GM21526 (cell line): ENCODE results near the gene BTG3.
A peak's percentile ranks its signal among the peaks of the same experiment; 100 is the strongest.

Source experiments
- ATAC-seq: cut with Tn5 transposase; IDR thresholded peaks from one replicate; pipeline ENCODE4 v1.9.1; 2021; ENCODE audit warnings: moderate library complexity; ENCODE audit not compliant: unreplicated experiment, low FRiP score

Gene BTG3, protein sequence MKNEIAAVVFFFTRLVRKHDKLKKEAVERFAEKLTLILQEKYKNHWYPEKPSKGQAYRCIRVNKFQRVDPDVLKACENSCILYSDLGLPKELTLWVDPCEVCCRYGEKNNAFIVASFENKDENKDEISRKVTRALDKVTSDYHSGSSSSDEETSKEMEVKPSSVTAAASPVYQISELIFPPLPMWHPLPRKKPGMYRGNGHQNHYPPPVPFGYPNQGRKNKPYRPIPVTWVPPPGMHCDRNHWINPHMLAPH

DNA sequence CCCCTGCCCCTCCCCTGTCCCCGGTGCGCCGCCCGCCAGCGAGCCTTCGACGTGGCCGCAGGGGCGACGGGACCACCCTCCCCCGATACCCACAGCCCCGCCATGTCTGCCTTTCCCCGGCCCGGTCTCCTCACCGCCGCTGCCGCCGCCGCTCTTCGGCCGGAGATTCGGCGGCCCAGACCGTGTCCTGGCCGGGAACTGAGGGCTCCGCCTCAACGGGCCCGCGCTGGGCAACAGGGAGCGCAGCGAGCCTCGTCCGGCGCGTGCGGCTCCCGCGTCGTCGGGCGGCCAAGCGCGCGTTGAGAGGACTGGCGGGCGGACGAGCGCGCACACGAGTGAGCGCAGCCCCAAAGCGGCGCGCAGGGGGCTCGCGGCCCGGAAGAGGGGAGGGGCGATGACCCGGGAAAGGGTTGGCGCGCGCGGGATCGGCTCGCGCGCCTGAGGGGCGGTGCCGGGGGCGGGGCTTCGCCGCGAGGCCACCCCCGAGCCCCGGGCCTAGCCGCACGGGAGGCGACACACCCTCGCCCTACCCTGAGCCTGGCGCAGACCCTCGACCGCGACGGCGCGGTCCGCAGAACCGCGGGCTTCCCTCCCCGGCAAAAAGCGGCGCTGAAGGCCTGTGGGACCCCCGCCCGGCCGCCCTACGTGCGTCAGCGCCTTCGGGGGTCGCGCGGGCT is at the start of gene BTG3:
Gene BTG3 (minus strand): TSS at position 337 of the 677 bp plus-strand sequence. CDS start 3,757 bp downstream, outside the sequence.
- peak; percentile 75 for ATAC-seq

DNA sequence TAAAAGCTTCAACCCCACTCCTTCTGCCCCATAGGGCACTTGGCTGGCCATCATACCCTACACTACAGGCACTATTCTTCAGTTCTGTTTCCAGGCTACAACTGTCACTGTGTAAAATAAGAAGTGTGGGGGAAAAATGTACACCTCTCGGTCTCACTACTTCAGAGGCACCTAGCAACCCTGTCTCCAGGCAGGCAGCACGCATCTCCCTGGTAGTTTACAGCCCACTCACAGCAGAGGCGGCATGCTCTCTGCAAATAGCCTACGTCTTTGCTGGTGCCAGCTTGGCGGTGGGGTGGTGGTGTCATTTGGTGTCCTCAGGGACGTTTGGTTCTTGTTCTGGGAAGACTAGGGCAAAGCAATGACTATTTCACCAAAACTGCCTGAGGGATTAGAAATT is 48.2 kb upstream of the BTG3 start:
- no peak for ATAC-seq

DNA sequence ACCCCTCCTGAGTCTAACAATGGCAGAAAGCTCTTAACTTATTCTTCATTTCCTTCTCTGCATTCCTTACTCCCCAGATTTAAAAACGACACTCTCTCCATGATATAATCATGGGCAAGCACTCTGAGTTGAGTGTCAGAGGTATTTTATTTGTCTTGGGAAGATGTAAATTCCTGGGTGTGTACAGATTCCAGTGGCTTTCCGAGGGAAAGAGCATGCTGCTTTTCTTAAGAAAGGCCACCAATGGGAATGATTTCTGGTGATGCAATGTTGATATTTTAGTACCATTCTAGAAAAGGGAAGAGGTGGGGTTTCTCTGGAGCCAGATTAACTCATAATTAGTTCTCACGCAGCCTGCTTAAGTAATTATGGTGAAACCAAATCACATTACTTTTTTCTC is 47.8 kb upstream of the BTG3 start:
- no peak for ATAC-seq

DNA sequence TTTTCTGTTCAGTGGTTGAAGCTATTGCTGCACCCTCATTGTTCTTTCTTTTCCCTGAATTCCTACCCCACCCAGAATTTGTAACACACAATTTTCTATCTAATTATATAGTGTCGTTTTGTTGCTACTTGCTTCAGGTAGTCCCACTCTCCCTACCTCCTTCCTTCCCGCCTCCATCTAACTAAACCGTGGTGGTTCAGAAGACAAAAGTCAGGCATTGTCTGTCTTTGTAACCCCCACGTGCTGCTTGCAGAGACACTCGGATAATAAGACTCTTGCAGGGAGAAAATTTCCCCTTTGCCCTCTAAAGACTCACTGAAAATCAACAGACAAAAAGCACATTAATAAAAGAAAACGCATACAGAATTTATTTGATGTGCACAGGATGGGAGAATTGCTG is 46.2 kb upstream of the BTG3 start:
- ATAC-seq, result no peak

DNA sequence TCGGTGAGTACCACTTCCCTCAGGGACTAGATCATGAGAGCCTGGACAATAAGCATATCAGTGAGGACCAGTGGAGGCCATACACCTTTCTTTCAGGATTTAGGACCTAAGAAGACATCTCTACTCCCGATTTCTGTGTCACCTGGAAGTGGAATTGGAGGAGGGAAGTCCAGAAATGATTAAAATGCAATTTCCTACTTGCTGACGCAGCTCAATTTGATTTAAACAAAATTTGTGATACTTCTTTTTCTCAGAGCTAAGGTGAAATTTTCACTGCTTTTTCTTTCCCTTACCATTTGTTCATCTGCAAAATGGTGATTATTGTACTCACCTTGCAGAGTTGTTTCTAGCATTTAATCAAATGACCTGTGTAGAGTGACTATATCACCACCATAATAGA is 38.8 kb upstream of the BTG3 start:
- no peak for ATAC-seq

DNA sequence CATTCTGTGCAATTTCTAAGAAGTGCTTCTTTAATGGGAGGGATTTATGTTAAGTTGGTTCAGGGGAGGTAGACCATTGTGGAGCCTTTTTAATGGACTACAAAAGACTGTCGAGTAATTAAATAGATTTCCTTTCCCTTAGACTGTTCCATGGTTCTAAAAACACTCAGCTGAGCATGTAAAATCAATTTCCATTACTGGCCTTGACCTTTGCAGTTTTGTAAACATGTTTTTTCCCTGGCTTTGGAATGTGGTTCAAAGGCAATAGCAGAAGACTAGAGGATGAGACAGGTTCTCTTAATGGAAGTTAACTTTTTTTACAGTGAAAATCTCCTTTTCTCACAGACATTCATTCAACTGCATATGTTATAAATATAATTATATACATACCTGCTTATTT is 37.6 kb upstream of the BTG3 start:
- no peak for ATAC-seq

DNA sequence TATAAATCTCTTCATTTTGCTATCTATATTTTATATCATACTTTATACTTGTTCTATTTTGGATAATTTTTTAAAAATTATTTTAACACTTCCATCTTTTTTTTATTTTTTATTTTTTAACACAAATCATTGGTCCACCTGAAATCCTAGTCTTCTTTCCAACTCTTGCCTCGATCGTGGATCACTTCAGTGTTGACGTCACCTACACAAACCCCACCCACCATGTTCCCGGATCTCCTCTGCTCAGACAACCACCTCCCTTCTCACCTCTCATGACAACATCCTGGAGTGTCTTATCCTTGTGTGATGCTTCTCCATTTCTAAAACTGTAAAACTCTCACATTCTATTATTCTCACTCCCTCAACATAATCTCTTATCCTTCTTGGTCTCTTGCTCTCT is 34.1 kb upstream of the BTG3 start:
- no peak for ATAC-seq

DNA sequence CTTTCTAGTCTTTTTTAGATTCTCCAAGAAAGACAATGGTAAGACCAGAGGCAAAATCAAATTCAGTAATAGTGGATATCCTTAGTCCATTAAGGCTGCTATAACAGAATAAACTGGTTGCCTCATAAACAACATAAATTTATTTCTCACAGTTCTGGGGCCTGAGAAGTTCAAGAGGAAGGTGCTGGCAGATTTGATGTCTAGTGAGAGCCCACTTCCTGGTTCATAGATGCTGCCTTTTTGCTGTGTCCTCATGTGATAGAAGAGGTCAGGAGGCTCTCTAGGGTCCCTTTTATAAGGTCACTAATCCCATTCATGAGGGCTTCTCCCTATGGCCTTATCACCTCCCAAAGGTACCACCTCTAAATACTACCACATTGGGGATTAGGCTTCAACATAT is 31.5 kb upstream of the BTG3 start:
- ATAC-seq, result no peak

DNA sequence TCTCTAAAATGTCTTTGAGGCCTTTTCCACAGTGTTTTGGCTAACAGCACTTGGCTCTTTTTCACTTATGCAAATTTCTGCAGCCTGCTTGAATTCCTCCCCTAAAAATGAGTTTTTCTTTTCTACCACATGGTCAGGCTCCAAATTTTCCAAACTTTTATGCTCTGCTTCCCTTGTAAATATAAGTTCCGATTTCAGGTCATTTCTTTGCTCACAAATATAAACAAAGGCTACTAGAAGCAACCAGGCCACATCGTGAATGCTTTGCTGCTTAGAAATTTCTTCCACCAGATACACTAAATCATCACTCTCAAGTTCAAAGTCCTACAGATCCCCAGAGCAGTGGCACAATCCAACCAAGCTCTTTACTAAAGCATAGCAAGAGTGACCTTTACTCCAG is 28.1 kb upstream of the BTG3 start:
- ATAC-seq, result no peak

DNA sequence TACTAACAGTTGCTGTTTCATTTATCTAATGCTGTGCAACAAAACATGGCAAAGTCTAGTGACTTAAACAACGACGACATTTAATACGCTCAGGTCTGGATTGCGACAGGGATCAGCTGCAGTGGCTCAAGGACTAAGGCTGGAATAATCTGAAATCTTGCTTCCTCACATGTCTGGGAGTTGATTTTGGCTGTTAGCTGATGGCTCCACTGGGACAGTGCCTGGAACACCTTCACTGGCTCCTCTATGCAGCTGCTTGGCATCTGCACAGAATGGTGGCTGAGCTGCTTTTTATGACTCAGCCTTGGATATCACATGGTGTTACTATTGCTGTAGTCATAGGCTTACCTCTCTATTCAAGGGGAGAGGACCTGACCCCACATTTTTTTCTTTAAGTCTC is 24.0 kb upstream of the BTG3 start:
- no peak for ATAC-seq

DNA sequence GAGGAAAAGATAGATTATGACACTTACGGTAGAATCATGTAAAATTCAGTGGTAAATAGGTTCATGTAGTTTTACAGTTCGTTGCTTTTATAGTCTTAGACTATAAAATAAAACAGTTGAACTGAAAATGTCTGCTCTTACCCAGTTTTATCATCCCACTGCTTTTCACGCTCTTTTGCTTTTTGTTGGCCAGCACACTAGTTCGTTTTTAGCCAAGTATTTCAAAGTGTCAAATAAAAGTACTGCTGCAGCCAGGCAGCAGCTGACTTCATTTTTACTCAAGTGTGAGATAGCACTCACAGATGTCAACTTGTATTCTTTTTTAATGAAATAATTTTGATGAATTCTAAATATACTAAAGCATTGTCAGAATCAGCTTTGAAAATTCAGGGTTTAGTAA is 18.5 kb upstream of the BTG3 start:
- no peak for ATAC-seq

DNA sequence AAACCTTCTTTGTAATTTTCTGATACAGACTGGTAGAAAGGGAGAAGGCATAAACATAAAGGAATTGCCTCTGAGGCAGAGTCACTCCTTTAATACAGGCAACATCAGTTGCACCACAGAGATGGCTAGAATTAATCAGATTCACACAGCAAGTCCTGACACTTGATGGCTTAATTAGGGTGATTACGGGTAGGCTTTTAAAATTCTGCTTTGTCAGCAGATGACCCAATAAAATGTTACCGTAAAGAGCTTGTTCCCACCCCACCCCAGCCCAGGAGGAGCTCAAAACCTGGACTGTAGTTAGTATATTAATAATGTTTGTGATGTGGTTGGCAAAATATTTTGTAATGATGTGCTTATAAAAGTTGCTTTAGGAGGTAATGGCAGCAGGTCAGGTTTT is 9.3 kb upstream of the BTG3 start:
- no peak for ATAC-seq

DNA sequence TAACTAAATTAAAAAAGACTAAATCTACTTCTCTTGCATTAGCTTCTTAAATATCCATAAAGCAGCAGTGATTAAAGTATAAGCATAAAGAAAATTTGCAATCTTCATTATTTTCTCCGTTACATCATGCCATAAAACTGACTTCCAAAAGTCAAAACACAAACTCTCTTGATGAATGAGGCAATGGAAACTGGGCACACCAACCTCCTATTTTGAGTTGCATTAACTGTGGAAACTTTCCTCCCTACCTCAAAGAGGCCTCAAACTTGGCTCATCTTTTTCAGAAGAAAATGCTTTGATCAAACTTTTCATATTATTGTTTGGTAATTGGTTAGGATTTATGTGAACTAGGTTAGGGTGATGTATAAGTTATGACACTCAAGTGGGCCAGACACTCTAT is 4.1 kb upstream of the BTG3 start:
- ATAC-seq, result no peak

DNA sequence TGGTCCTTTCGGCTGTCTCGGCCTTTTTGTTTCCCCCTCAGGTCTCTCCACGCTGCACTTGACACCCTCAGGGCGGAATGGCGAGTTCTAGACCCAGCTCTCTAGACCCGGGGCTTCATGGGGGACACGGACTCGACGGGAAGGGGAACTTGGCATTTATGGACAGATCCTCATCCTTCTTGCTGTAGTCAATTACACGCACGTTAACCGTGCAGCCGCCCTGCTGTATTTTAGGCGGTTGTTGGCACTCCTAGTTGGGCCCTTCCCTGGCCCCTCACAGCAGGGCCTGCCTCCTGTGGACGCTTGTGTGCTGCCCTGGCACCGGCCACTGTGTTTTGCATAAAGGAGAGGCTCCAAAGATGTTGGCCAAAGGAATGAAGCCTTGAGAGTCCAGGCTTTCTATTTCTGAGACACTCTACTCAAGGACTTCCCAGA is 558 bp upstream of the BTG3 start:
- peak; percentile 0 for ATAC-seq

DNA sequence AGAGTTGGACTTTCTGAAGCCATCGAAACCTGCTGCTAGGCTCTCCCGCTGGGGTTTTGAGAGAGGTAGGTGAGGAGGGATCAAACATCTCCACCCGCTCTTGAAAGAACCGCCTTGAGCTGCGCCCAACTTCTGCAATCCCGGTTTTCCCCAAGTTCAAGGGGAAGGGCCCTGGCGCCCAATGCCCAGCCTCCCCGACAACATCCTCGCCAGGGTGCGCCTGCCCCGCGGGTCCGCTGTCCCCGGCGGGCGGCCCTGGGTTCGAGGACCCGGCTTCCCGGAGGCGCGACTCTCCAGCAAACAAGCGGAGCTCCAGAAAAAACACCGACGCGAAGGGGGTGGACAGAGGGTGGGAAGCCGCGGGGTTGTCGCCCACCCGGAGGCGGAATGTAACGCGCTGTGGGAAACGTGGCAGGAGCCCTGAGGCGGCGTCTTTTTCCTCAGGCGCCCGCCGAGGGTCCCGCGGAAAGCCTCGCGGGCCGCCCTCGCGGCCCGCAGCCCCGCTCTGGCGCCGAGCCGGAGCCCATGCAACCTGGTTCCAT is 607 bp downstream of the BTG3 start:
- ATAC-seq, result peak; percentile 8

DNA sequence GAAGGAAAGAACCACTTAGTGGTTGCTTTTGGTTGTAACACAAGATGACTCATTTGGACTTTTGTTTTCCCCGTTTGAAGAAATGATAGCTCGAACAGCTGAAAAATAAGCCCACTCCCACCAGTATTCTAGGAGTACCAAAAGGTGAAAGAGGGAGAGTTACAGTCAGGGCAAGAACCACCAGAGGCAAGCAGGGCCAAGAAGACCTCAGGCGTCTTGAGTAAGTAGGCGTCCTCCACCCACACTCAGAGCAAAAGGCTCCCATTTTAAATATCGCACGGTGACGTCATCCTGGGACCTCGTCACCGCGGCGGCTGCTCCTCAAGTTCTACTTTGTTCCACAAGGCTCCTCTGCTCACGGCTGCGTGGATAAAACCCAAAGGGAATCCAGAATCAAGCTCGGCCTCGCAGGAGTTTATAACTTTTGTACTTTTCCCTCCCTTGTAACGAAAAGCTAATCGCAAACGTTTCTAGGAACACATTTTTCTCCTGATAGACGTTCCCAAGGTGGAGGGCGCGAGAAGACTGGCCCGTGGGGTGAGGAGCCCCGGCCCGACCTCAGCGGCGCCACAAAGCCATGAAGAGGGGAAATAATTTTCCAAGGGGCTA is 1.2 kb downstream of the BTG3 start:
- ATAC-seq, result peak; percentile 76

DNA sequence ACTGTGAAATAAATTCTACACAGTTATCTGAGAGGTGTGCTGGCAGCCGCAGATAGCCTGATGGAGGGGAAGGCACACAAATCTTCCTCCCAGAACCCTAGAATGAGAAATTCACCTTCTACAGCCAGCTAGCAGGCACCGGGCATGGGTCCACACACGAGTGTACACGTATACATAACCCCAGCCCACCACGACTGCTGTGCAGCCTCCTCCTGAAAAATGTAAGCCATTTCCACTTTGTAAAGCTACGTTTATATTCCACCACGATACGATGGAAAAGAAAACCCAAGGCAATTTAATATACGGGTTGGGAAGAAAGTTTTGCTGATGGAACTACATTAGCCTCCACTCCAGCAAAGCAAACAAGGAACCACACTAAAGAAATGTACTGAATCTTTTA is 1.8 kb downstream of the BTG3 start:
- no peak for ATAC-seq

DNA sequence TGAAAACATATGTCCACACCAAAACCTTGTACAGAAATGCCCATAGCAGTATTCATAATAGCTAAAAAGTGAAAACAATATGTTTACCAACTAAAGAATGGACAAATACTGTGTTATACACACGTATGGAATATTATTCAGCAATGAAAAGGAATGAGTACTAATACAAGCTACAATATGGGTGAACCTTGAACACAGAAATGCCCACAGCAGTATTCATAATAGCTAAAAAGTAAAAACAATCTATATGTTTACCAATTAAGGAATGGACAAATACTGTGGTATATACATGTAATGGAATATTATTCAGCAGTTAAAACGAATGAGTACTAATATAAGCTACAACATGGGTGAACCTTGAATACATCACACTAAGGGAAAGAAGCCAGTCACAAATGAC is 3.0 kb downstream of the BTG3 start:
- no peak for ATAC-seq

DNA sequence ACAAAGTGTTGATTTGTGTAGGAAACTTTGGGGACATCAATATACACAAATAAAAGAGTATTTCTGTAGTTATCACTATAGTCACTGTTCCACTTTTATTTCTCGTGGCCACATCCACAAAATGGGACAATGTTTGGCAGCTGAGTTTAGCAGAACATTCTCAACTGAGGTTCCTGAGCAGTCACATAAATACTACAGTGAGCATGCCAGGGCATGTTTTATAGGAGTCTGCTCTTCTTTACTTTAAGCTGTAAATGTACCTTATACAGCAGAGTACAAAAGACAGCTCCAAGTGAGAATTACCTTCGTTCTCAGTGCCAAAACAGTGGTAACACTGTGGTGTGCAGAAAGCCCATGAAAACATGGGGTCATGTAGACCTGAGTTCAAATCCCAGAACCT is 5.0 kb downstream of the BTG3 start:
- ATAC-seq, result no peak

DNA sequence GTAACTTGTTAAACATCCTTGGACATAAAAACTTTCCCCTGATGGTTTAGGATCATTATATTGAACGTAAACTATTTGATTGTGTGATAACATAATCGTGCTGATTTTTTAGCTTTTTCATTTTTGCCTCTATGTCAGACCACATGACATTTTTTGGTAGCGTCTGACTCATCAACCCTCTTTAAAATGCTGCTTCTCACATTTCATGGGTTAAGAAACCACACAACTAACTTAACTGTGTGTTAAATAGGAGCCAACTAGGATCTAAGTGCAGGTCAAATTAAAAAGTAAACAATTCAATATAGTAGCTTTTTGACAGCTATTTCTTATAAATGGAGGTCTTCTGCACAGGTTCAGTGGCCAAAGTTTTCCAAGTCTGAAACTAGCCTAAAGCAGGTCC is 9.8 kb downstream of the BTG3 start:
- no peak for ATAC-seq

DNA sequence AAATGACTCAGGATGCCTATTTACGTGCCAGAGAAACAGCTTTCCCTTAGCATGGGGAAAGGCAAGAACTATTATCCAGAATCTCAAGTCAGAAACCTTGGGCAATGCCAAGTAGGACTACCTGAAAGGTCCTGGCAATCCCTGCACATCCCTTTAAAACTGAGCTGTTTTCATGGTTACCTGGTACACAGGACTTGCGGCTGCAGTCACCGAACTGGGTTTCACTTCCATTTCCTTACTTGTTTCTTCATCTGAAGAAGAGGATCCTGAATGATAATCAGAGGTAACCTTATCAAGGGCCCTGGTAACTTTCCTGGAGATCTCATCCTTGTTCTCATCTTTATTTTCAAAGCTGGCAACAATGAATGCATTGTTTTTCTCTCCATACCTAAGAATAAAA is 14.3 kb downstream of the BTG3 start:
- ATAC-seq, result peak; percentile 80

DNA sequence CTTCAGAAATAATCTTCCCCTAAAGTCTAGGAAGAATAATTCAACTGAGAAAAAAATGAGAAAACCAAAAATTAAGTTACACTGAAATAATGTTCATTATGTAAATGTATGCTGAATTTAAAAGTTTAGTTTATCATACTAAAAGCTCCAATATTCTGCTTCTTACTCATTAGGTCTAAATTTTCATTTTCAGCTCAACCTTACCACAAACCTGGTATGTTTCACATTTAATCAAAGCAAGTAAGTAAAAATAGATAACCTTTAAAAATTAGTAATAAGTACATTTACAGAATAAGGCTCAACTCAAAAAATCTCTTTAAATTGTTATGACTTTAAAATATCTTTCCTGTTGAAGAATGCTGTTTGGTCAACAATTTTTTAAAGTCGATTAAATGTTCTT is 15.0 kb downstream of the BTG3 start:
- no peak for ATAC-seq
